SK-N-SH (cell line): Measurements from ENCODE around the gene MROH2A. TPM values are rescaled to one million over a fixed set of nuclear protein-coding genes. Genes with fewer than 3 reads are reported as not detected.

Experiments used
- CTCF ChIA-PET: fragments of 300-600, 350-600 bp; formaldehyde crosslinking; extraction: SDS; loops from one replicate; lab custom pipeline; 2021; lab: Yijun Ruan, JAX
- POLR2A ChIA-PET: fragments of 350-600 bp; sonication (Branson Sonifier 250); formaldehyde crosslinking; extraction: SDS; loops from one replicate; lab custom pipeline; 2020; ENCODE audit warnings: antibody characterized with exemption, inconsistent platforms; lab: Yijun Ruan, JAX
- DNase-seq: peaks from one replicate; pipeline ENCODE4 v3.0.0; 2012
- H2AFZ ChIP-seq: fragments of 200-600 bp; sonication (generic); 2 replicates; pipeline ENCODE4 v1.8.1; 2016; ENCODE audit warnings: antibody characterized with exemption, mild to moderate bottlenecking, low read depth
- H3F3A ChIP-seq: fragments of 200-600 bp; sonication (generic); replicated peaks from 2 replicates; pipeline ENCODE3; 2016; ENCODE audit warnings: antibody characterized with exemption, mild to moderate bottlenecking; ENCODE audit not compliant: insufficient read depth
- H3K27ac ChIP-seq, 2 experiments: fragments of 200-500 bp in 1 of 2; fragments of 200-600 bp in 1 of 2; sonication (Bioruptor generic) in 1 of 2; sonication (generic), shearing (Covaris generic) in 1 of 2; 2 replicates each; pipeline versions ENCODE4 v1.5.1 to v1.6.1; 2014 to 2016; ENCODE audit warnings: low read depth in 2 of 2, inconsistent platforms in 1 of 2, low read length in 1 of 2, mild to moderate bottlenecking in 1 of 2, mixed read lengths in 1 of 2
- H3K27me3 ChIP-seq: fragments of 200-600 bp; sonication (generic), shearing (Covaris generic); 2 replicates; pipeline ENCODE4 v1.6.1; 2016; ENCODE audit warnings: mixed run types; ENCODE audit not compliant: insufficient read depth
- H3K36me3 ChIP-seq, 2 experiments: fragments of 200-500 bp in 1 of 2; fragments of 200-600 bp in 1 of 2; sonication (Bioruptor generic) in 1 of 2; sonication (generic) in 1 of 2; replicated peaks in 1 of 2; 2 replicates each; pipeline versions ENCODE3 to v1.5.1; 2014 to 2016; ENCODE audit warnings: low read length in 1 of 2, mild to moderate bottlenecking in 1 of 2; ENCODE audit not compliant: insufficient read depth in 2 of 2, control insufficient read depth in 1 of 2
- H3K4me1 ChIP-seq, 2 experiments: fragments of 200-500 bp in 1 of 2; fragments of 200-600 bp in 1 of 2; sonication (Bioruptor generic) in 1 of 2; sonication (generic), shearing (Covaris generic) in 1 of 2; 2 replicates each; pipeline versions ENCODE4 v1.5.1 to v1.6.1; 2014 to 2016; ENCODE audit warnings: low read depth in 1 of 2, low read length in 1 of 2, mixed run types in 1 of 2; ENCODE audit not compliant: insufficient read depth in 2 of 2, control insufficient read depth in 1 of 2
- H3K4me2 ChIP-seq: fragments of 200-600 bp; sonication (generic), shearing (Covaris generic); 2 replicates; pipeline ENCODE4 v1.6.1; 2017; ENCODE audit warnings: mixed run types
- H3K4me3 ChIP-seq, 2 experiments: fragments of 200-500 bp in 1 of 2; fragments of 200-600 bp in 1 of 2; sonication (Bioruptor generic) in 1 of 2; sonication (generic), shearing (Covaris generic) in 1 of 2; 2 replicates each; pipeline versions ENCODE4 v1.5.1 to v1.8.1; 2014 to 2016; ENCODE audit warnings: low read depth in 2 of 2, inconsistent platforms in 1 of 2, low read length in 1 of 2, mild to moderate bottlenecking in 1 of 2, mixed read lengths in 1 of 2, moderate library complexity in 1 of 2
- H3K79me2 ChIP-seq: fragments of 200-600 bp; sonication (generic); 2 replicates; pipeline ENCODE4 v1.8.1; 2017; ENCODE audit warnings: mild to moderate bottlenecking; ENCODE audit not compliant: insufficient read depth
- H3K9ac ChIP-seq: fragments of 200-600 bp; sonication (generic); 2 replicates; pipeline ENCODE4 v1.6.1; 2017; ENCODE audit warnings: mixed run types
- H3K9me2 ChIP-seq: fragments of 200-600 bp; sonication (generic); 2 replicates; pipeline ENCODE4 v1.6.1; 2017; ENCODE audit warnings: mixed run types
- H3K9me3 ChIP-seq: fragments of 200-600 bp; sonication (generic); 2 replicates; pipeline ENCODE4 v1.6.1; 2017; ENCODE audit warnings: mixed run types, mild to moderate bottlenecking, moderate library complexity
- H4K20me1 ChIP-seq: fragments of 200-600 bp; sonication (generic); 2 replicates; pipeline ENCODE4 v1.6.1; 2017; ENCODE audit warnings: mild to moderate bottlenecking, mixed run types; ENCODE audit not compliant: insufficient read depth
- CHD2 ChIP-seq: fragments of 150-350 bp; IDR thresholded peaks from 2 replicates; pipeline ENCODE4 v1.6.1; 2018; ENCODE audit warnings: low read length; ENCODE audit not compliant: partially characterized antibody
- EP300 ChIP-seq, 2 experiments: IDR thresholded peaks; 2 replicates each; pipeline versions ENCODE4 v1.4.0 to v1.6.1; 2012; ENCODE audit warnings: borderline replicate concordance in 1 of 2, low read depth in 1 of 2, low read length in 1 of 2
- FOXJ3 ChIP-seq: sonication (generic); formaldehyde crosslinking; IDR thresholded peaks from 2 replicates; pipeline ENCODE4 v1.5.1; 2020; ENCODE audit warnings: mild to moderate bottlenecking, missing genetic modification reagents
- FOXM1 ChIP-seq: IDR thresholded peaks from 2 replicates; pipeline ENCODE4 v1.4.0; 2012; ENCODE audit warnings: low read depth, mild to moderate bottlenecking
- GABPA ChIP-seq: IDR thresholded peaks from 2 replicates; pipeline ENCODE4 v1.4.0; 2012; ENCODE audit warnings: low read depth, mild to moderate bottlenecking
- GATA2 ChIP-seq: sonication (generic); formaldehyde crosslinking; IDR thresholded peaks from 2 replicates; pipeline ENCODE4 v1.5.0; 2020; ENCODE audit warnings: mild to moderate bottlenecking, missing genetic modification reagents
- IRF3 ChIP-seq: fragments of 150-350 bp; IDR thresholded peaks from 2 replicates; pipeline ENCODE4 v1.6.1; 2016; ENCODE audit warnings: mild to moderate bottlenecking, low read depth, low read length
- JUND ChIP-seq: IDR thresholded peaks from 2 replicates; pipeline ENCODE4 v1.4.0; 2012
- MEF2A ChIP-seq: IDR thresholded peaks from 2 replicates; pipeline ENCODE4 v1.4.0; 2012; ENCODE audit warnings: low read depth, borderline replicate concordance
- NFIC ChIP-seq: IDR thresholded peaks from 2 replicates; pipeline ENCODE4 v1.4.0; 2012; ENCODE audit warnings: borderline replicate concordance
- POLR2AphosphoS5 ChIP-seq: IDR thresholded peaks from 2 replicates; pipeline ENCODE4 v1.6.1; 2012; ENCODE audit warnings: low read depth, low read length
- RCOR1 ChIP-seq: fragments of 150-350 bp; IDR thresholded peaks from 2 replicates; pipeline ENCODE4 v1.6.1; 2017; ENCODE audit warnings: antibody characterized with exemption, low read length
- REST ChIP-seq: IDR thresholded peaks from 2 replicates; pipeline ENCODE4 v1.6.1; 2012; ENCODE audit warnings: mild to moderate bottlenecking, low read depth, low read length, moderate library complexity
- RFX5 ChIP-seq: IDR thresholded peaks from 2 replicates; pipeline ENCODE4 v1.6.1; 2012; ENCODE audit warnings: mild to moderate bottlenecking, improper control_type of control experiment, low read length
- RXRA ChIP-seq: IDR thresholded peaks from 2 replicates; pipeline ENCODE4 v1.4.0; 2012; ENCODE audit warnings: low read depth, mild to moderate bottlenecking, borderline replicate concordance
- SIN3A ChIP-seq: IDR thresholded peaks from 2 replicates; pipeline ENCODE4 v1.6.1; 2012; ENCODE audit warnings: low read depth, mild to moderate bottlenecking, low read length, moderate library complexity, borderline replicate concordance
- SMC3 ChIP-seq: IDR thresholded peaks from 2 replicates; pipeline ENCODE4 v1.6.1; 2012; ENCODE audit warnings: low read depth, low read length, improper control_type of control experiment
- TCF12 ChIP-seq: IDR thresholded peaks from 2 replicates; pipeline ENCODE4 v1.4.0; 2012
- USF1 ChIP-seq: IDR thresholded peaks from 2 replicates; pipeline ENCODE4 v1.4.0; 2012; ENCODE audit warnings: low read depth, borderline replicate concordance
- YY1 ChIP-seq: IDR thresholded peaks from 2 replicates; pipeline ENCODE4 v1.4.0; 2012; ENCODE audit warnings: low read depth, mild to moderate bottlenecking
- ZBTB33 ChIP-seq: IDR thresholded peaks from 2 replicates; pipeline ENCODE4 v1.4.0; 2012; ENCODE audit warnings: low read depth, borderline replicate concordance
- WGBS: methylation state at CpG from one replicate; pipeline ENCODE4 v1.1.6; 2017; ENCODE audit warnings: low lambda C conversion rate; 5-methylcytosine and 5-hydroxymethylcytosine counted together
- polyA plus RNA-seq, 3 experiments: library from polyadenylated mRNA; depleted of rRNA; stranded (reverse); fragments of >200 nt; gene quantifications; 2 replicates each; pipeline ENCODE4 v1.2.3, GENCODE V29; 2012
- TF ChIP-seq, protein P1 (sequence below): fragments of 150-350 bp; IDR thresholded peaks from 2 replicates; pipeline ENCODE4 v1.6.1; 2017; ENCODE audit warnings: antibody characterized with exemption, low read length, low read depth, borderline replicate concordance
- TF ChIP-seq, protein P2 (sequence below): IDR thresholded peaks from 2 replicates; pipeline ENCODE4; 2012

MROH2A gene
- polyA plus RNA-seq, 1 of the 3 experiments (the other 2 are of a cell fraction) = 0.02 TPM

- Histone ChIP-seq H3F3A (peaks cover 3% of the 10 kb centered on the region), H4K20me1 (peaks cover 19% of the 10 kb centered on the region; the same call in 1 of the 2 replicates), H3K4me2 (peak within 1 kb of the TSS; percentile 96), H3K79me2 (peaks cover 50% of the 10 kb centered on the region), H3K27ac (peak within 1 kb of the TSS; percentile 63 to 86), H2AFZ (peak within 1 kb of the TSS; percentile 99), H3K9ac (peak within 1 kb of the TSS; percentile 88), H3K9me2 (no peaks in the 10 kb centered on the region), H3K4me3 (peak within 1 kb of the TSS; percentile 92 to 93), H3K9me3 (no peaks in the 10 kb centered on the region), H3K36me3 (peaks cover 10 to 21% of the 10 kb centered on the region in 2 experiments), H3K4me1 (peaks cover 11 to 20% of the 10 kb centered on the region in 2 experiments; a peak in 2 of 4 replicates), H3K27me3 (no peaks in the 10 kb centered on the region)
- ChIA-PET CTCF (interaction anchor here (0.7 to 1.5 kb wide), 2 partner anchors 10 to 20 kb away, joined by 3 read pairs; no protein-coding TSS in a partner anchor), POLR2A (interaction anchor here (0.7 kb wide), 3 partner anchors 13 to 1304 kb away, joined by 3 read pairs; no protein-coding TSS in a partner anchor)
- WGBS = 2% methylated on average over 51 of the region's 60 CpGs
- peak; percentile 99 for DNase-seq
- TF ChIP-seq GATA2 = no peak
- no peak for TF ChIP-seq JUND
- TF ChIP-seq CHD2 = peak; percentile 69
- TF ChIP-seq FOXJ3 (CRISPR knock-in tag) = no peak
- peak; percentile 89 for TF ChIP-seq POLR2AphosphoS5
- TF ChIP-seq EP300 (IDR thresholded peaks at IDR 0.05; ENCODE audit: borderline replicate concordance in 1 of 2, low read depth in 1 of 2, low read length in 1 of 2) = peak; percentile 12 to 27; a peak in 1 of 4 replicates
- peak; percentile 99 for TF ChIP-seq FOXM1
- no peak for TF ChIP-seq USF1
- TF ChIP-seq, protein P1, sequence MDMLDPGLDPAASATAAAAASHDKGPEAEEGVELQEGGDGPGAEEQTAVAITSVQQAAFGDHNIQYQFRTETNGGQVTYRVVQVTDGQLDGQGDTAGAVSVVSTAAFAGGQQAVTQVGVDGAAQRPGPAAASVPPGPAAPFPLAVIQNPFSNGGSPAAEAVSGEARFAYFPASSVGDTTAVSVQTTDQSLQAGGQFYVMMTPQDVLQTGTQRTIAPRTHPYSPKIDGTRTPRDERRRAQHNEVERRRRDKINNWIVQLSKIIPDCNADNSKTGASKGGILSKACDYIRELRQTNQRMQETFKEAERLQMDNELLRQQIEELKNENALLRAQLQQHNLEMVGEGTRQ = no peak
- 0 out of 2 replicates have a peak, but pooled peaks have one; percentile 41 for TF ChIP-seq YY1
- TF ChIP-seq RXRA = no peak
- no peak for TF ChIP-seq MEF2A
- TF ChIP-seq NFIC = no peak
- TF ChIP-seq TCF12 = peak; percentile 29; the same call in 1 of the 2 replicates
- TF ChIP-seq ZBTB33 = no peak
- TF ChIP-seq GABPA = peak; percentile 82
- no peak for TF ChIP-seq RCOR1
- TF ChIP-seq, protein P2, sequence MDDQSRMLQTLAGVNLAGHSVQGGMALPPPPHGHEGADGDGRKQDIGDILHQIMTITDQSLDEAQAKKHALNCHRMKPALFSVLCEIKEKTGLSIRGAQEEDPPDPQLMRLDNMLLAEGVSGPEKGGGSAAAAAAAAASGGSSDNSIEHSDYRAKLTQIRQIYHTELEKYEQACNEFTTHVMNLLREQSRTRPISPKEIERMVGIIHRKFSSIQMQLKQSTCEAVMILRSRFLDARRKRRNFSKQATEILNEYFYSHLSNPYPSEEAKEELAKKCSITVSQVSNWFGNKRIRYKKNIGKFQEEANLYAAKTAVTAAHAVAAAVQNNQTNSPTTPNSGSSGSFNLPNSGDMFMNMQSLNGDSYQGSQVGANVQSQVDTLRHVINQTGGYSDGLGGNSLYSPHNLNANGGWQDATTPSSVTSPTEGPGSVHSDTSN = no peak
- TF ChIP-seq REST = no peak
- 0 out of 2 replicates have a peak, but pooled peaks have one; percentile 52 for TF ChIP-seq RFX5
- TF ChIP-seq SIN3A = peak; percentile 98; the same call in 1 of the 2 replicates
- no peak for TF ChIP-seq SMC3
- TF ChIP-seq IRF3 = peak; percentile 53
These were observed 76.3 kb downstream of the MROH2A start, which contains the start of gene HJURP for GRCh38 chr2:233854241-233854981. Gene HJURP (minus strand): TSS chr2:233854535. CDS start chr2:233854500, 35 bp downstream.
